A549 (cell line): ENCODE measurements around the gene ECE1. TPM values are rescaled to one million over a fixed set of nuclear protein-coding genes. Genes with fewer than 3 reads are reported as not detected.
"Not testable (repeated sequence)": the region's sequence is repeated elsewhere in the genome, so short reads cannot be mapped to it uniquely, and the experiment has no call there.

Source experiments
- ATAC-seq, 2 experiments: fragments of 200-7000 bp in 1 of 2; fragments of >200 bp in 1 of 2; cut with Nextera tagmentation in 1 of 2; cut with Tn5 transposase in 1 of 2; 3 replicates each; pipeline versions ENCODE4 v1.8.0 to v1.9.1; 2018 to 2020; ENCODE audit warnings: mild to moderate bottlenecking in 1 of 2, moderate library complexity in 1 of 2
- CTCF ChIA-PET: fragments of 300-600 bp; sonication (Branson Sonifier 250); formaldehyde crosslinking; extraction: SDS; loops from one replicate; lab custom pipeline; 2021; ENCODE audit warnings: antibody characterized with exemption, inconsistent platforms; lab: Yijun Ruan, JAX
- POLR2A ChIA-PET: fragments of 350-600 bp; formaldehyde crosslinking; extraction: SDS; loops from one replicate; lab custom pipeline; 2021; ENCODE audit warnings: antibody characterized with exemption, inconsistent platforms; lab: Yijun Ruan, JAX
- DNase-seq, 2 experiments: peaks; one replicate each; pipeline versions ENCODE4 v3.0.0 to v3.0.0-alpha.2; 2011 to 2016; ENCODE audit warnings: low read depth in 1 of 2, low spot score in 1 of 2
- FAIRE-seq: peaks from 2 replicates; lab custom pipeline; 2011; peaks lifted over from hg19 to GRCh38; lab: Jason Lieb, UNC
- H3K27ac ChIP-seq, 2 experiments: fragments of >200 bp; sonication (Bioruptor Twin); formaldehyde crosslinking; 3 replicates each; pipeline ENCODE4 v1.5.1; 2016 to 2017
- H3K4me1 ChIP-seq: fragments of >200 bp; sonication (Bioruptor Twin); formaldehyde crosslinking; 3 replicates; pipeline ENCODE4 v1.6.1; 2016
- H3K4me2 ChIP-seq: fragments of >200 bp; sonication (Bioruptor Twin); formaldehyde crosslinking; 3 replicates; pipeline ENCODE4 v1.6.1; 2016
- H3K4me3 ChIP-seq: fragments of >200 bp; sonication (Bioruptor Twin); formaldehyde crosslinking; 3 replicates; pipeline ENCODE4 v1.5.1; 2016
- H3K9me3 ChIP-seq: fragments of >200 bp; sonication (Bioruptor Twin); formaldehyde crosslinking; 3 replicates; pipeline ENCODE4 v1.6.1; 2016
- BCL3 ChIP-seq: fragments of >200 bp; sonication (Bioruptor Twin); formaldehyde crosslinking; IDR thresholded peaks from 3 replicates; pipeline ENCODE4 v1.6.1; 2016
- BHLHE40 ChIP-seq: IDR thresholded peaks from 2 replicates; pipeline ENCODE4 v1.6.1; 2012; ENCODE audit warnings: low read depth, low read length, inconsistent platforms
- CHD4 ChIP-seq: fragments of 200-600 bp; sonication (generic); IDR thresholded peaks from 2 replicates; pipeline ENCODE4 v1.6.1; 2016; ENCODE audit warnings: antibody characterized with exemption, mild to moderate bottlenecking, borderline replicate concordance
- EHMT2 ChIP-seq: fragments of 200-600 bp; sonication (generic); IDR thresholded peaks from 2 replicates; pipeline ENCODE4 v1.6.1; 2016; ENCODE audit warnings: antibody characterized with exemption, low read depth, mild to moderate bottlenecking, moderate library complexity
- HEYL ChIP-seq: fragments of 250-450 bp; sonication (Bioruptor Pico); IDR thresholded peaks from 2 replicates; pipeline ENCODE4 v1.8.0; 2021; ENCODE audit warnings: mild to moderate bottlenecking, moderate library complexity
- HMGXB4 ChIP-seq: fragments of 250-450 bp; sonication (Bioruptor Pico); IDR thresholded peaks from 2 replicates; pipeline ENCODE4 v1.5.0; 2021; ENCODE audit warnings: mild to moderate bottlenecking, moderate library complexity, borderline replicate concordance
- HOXB13 ChIP-seq: fragments of 250-450 bp; sonication (Bioruptor Pico); IDR thresholded peaks from 2 replicates; pipeline ENCODE4 v1.5.0; 2020; ENCODE audit warnings: low read depth, mild to moderate bottlenecking, moderate library complexity
- HOXB5 ChIP-seq: fragments of 250-450 bp; sonication (Bioruptor Pico); IDR thresholded peaks from 2 replicates; pipeline ENCODE4 v1.5.0; 2020; ENCODE audit warnings: mild to moderate bottlenecking, moderate library complexity
- KDM1A ChIP-seq: fragments of 200-600 bp; sonication (generic); IDR thresholded peaks from 2 replicates; pipeline ENCODE4 v1.6.1; 2016; ENCODE audit warnings: low read depth, mild to moderate bottlenecking
- KDM5A ChIP-seq: fragments of 200-600 bp; sonication (generic); IDR thresholded peaks from 2 replicates; pipeline ENCODE4 v1.6.1; 2016; ENCODE audit warnings: antibody characterized with exemption, mild to moderate bottlenecking
- MAZ ChIP-seq: fragments of 150-350 bp; IDR thresholded peaks from 2 replicates; pipeline ENCODE4 v1.6.1; 2014; ENCODE audit warnings: antibody characterized with exemption, low read depth, low read length, borderline replicate concordance
- PBX3 ChIP-seq: IDR thresholded peaks from 2 replicates; pipeline ENCODE4 v1.6.1; 2012
- POLR2A ChIP-seq: IDR thresholded peaks from 2 replicates; pipeline ENCODE4 v1.6.1; 2012; ENCODE audit warnings: mild to moderate bottlenecking, low read length
- SREBF2 ChIP-seq: fragments of 450-650 bp; IDR thresholded peaks from 2 replicates; pipeline ENCODE4 v1.6.1; 2014; ENCODE audit warnings: mild to moderate bottlenecking, moderate library complexity
- ZSCAN20 ChIP-seq: fragments of 250-450 bp; sonication (Bioruptor Pico); IDR thresholded peaks from 2 replicates; pipeline ENCODE4 v1.8.0; 2022; ENCODE audit warnings: mild to moderate bottlenecking, moderate library complexity
- WGBS: methylation state at CpG from one replicate; pipeline ENCODE4 v1.1.6; 2017; ENCODE audit errors: missing lambda C conversion rate; 5-methylcytosine and 5-hydroxymethylcytosine counted together
- polyA plus RNA-seq, 4 experiments: library from polyadenylated mRNA; depleted of rRNA in 3 of 4; stranded (reverse); fragments of >200 nt; fragmentation: RNase III in 1 of 4; extraction: RNeasy Plus Mini Kit Qiagen cat#74134 plus additional on column Dnase treatment in 1 of 4; gene quantifications; 2 replicates in 3 of 4; 3 replicates in 1 of 4; pipeline ENCODE4 v1.2.3, GENCODE V29; 2011 to 2017

The ECE1 gene
- polyA plus RNA-seq, 2 of the 4 experiments (the other 2 are of a cell fraction): 45.7 to 86.4 TPM

- no peak for TF ChIP-seq HMGXB4 (CRISPR knock-in tag)
Observed at GRCh38 chr1:21198929-21199328, 91.3 kb downstream of the ECE1 start (continued).

GRCh38 chr1:21192871-21193270, 97.4 kb downstream of the ECE1 start:
- H3K27ac ChIP-seq: no peak overlapping the region
- FAIRE-seq (no peak), ATAC-seq (no peak), DNase-seq (no peak)
- TF ChIP-seq HOXB13 (CRISPR knock-in tag): no peak
- TF ChIP-seq POLR2A: no peak
- TF ChIP-seq BCL3: no peak
- 82% methylated on average over 4 of the region's 4 CpGs for WGBS
- H3K4me2 ChIP-seq: no peak overlapping the region
- no peaks in the 10 kb centered on the region for H3K9me3 ChIP-seq
- H3K4me1 ChIP-seq: peaks cover 6% of the 10 kb centered on the region
- ChIA-PET POLR2A (no interaction called here), CTCF (interaction anchor here (0.8 to 2.3 kb wide), 3 partner anchors 9 to 497 kb away, joined by 3 to 11 read pairs (median 3); no protein-coding TSS in a partner anchor)
- H3K4me3 ChIP-seq: no peak overlapping the region

GRCh38 chr1:21192284-21192683, 98.0 kb downstream of the ECE1 start:
- Histone ChIP-seq H3K27ac (no peak overlapping the region), H3K4me1 (peaks cover 6% of the 10 kb centered on the region), H3K9me3 (no peaks in the 10 kb centered on the region)
- POLR2A ChIA-PET: no interaction called here
- ATAC-seq (no peak), FAIRE-seq (no peak)
- TF ChIP-seq SREBF2 (no peak), KDM1A (no peak), HEYL (CRISPR knock-in tag) (no peak), ZSCAN20 (CRISPR knock-in tag) (no peak), KDM5A (no peak), BHLHE40 (no peak), MAZ (no peak), CHD4 (no peak), HOXB5 (CRISPR knock-in tag) (no peak), EHMT2 (no peak), HMGXB4 (CRISPR knock-in tag) (no peak), PBX3 (no peak)
- TF ChIP-seq, all 56 proteins: peak for 0
- 82% methylated on average over 5 of the region's 5 CpGs for WGBS
- no peak for DNase-seq
- H3K4me2 ChIP-seq: no peak overlapping the region
- no peak overlapping the region for H3K4me3 ChIP-seq
- CTCF ChIA-PET: interaction anchor here (0.7 to 2.3 kb wide), 5 partner anchors 9 to 497 kb away, joined by 3 to 11 read pairs (median 3); no protein-coding TSS in a partner anchor

GRCh38 chr1:21190771-21191170, 99.5 kb downstream of the ECE1 start:
- H3K4me1 ChIP-seq, H3K27ac ChIP-seq, DNase-seq, H3K9me3 ChIP-seq, H3K4me2 ChIP-seq, POLR2A ChIA-PET, ATAC-seq, FAIRE-seq, H3K4me3 ChIP-seq: not testable (repeated sequence)
- CTCF ChIA-PET: interaction anchor here (0.7 to 1.8 kb wide), 4 partner anchors 9 to 494 kb away, joined by 3 to 7 read pairs (median 4); no protein-coding TSS in a partner anchor
- 85% methylated on average over 2 of the region's 2 CpGs for WGBS
